H1 (cell line): ENCODE measurements around the gene KIN. TPM values are rescaled to one million over a fixed set of nuclear protein-coding genes. Genes with fewer than 3 reads are reported as not detected.
"Not testable (repeated sequence)": the region's sequence is repeated elsewhere in the genome, so short reads cannot be mapped to it uniquely, and the experiment has no call there.

ENCODE experiments used
- CTCF ChIA-PET: fragments of 300-600 bp; sonication (Branson Sonifier 250); formaldehyde crosslinking; loops from one replicate; lab custom pipeline; 2021; ENCODE audit not compliant: partially characterized antibody; lab: Charles Lee
- POLR2A ChIA-PET: fragments of 300-600 bp; sonication (Branson Sonifier 250); formaldehyde crosslinking; loops from one replicate; lab custom pipeline; 2021; ENCODE audit warnings: inconsistent platforms; ENCODE audit not compliant: partially characterized antibody; lab: Charles Lee
- DNase-seq, 2 experiments: peaks; one replicate each; pipeline versions ENCODE4 v3.0.0 to v3.0.0-alpha.2; 2010 to 2022; ENCODE audit warnings: low spot score in 2 of 2, low read depth in 1 of 2, mixed read lengths in 1 of 2
- FAIRE-seq: peaks from 2 replicates; lab custom pipeline; 2011; peaks lifted over from hg19 to GRCh38; lab: Jason Lieb, UNC
- H2AFZ ChIP-seq: 2 replicates; pipeline ENCODE4 v1.8.1; 2012; ENCODE audit warnings: low read length, inconsistent platforms
- H2AK5ac ChIP-seq: 2 replicates; pipeline ENCODE4 v1.6.1; 2013; ENCODE audit warnings: low read depth, low read length
- H2BK120ac ChIP-seq: replicated peaks from 2 replicates; pipeline ENCODE3; 2013; ENCODE audit warnings: low read depth, low read length, inconsistent platforms
- H2BK12ac ChIP-seq: 2 replicates; pipeline ENCODE4 v1.6.1; 2013; ENCODE audit warnings: low read depth, low read length
- H2BK15ac ChIP-seq: 2 replicates; pipeline ENCODE4 v1.6.1; 2013; ENCODE audit warnings: low read length
- H2BK20ac ChIP-seq: 2 replicates; pipeline ENCODE4 v1.6.1; 2013; ENCODE audit warnings: low read length
- H2BK5ac ChIP-seq: 2 replicates; pipeline ENCODE4 v1.6.1; 2013; ENCODE audit warnings: low read depth, low read length
- H3K14ac ChIP-seq: 2 replicates; pipeline ENCODE4 v1.6.1; 2013; ENCODE audit warnings: inconsistent platforms; ENCODE audit not compliant: insufficient read length
- H3K18ac ChIP-seq: 2 replicates; pipeline ENCODE4 v1.6.1; 2013; ENCODE audit warnings: low read length; ENCODE audit errors: extremely low read depth
- H3K23ac ChIP-seq: 2 replicates; pipeline ENCODE4 v1.6.1; 2013; ENCODE audit warnings: inconsistent platforms; ENCODE audit not compliant: insufficient read length
- H3K23me2 ChIP-seq: 2 replicates; pipeline ENCODE4 v1.6.1; 2013; ENCODE audit warnings: low read depth, low read length
- H3K27ac ChIP-seq: 2 replicates; pipeline ENCODE4 v1.6.1; 2011; ENCODE audit warnings: low read depth, low read length, inconsistent platforms
- H3K27me3 ChIP-seq, 4 experiments: replicated peaks in 1 of 4; 1 replicate in 1 of 4; 2 replicates in 3 of 4; pipeline versions ENCODE4 v1.6.1 to v1.8.1; 2011 to 2013; ENCODE audit warnings: low read length in 3 of 4, mild to moderate bottlenecking in 3 of 4, inconsistent platforms in 2 of 4, mixed read lengths in 2 of 4, moderate library complexity in 1 of 4; ENCODE audit not compliant: control insufficient read depth in 3 of 4, insufficient read depth in 3 of 4; ENCODE audit errors: extremely low read depth in 1 of 4
- H3K36me3 ChIP-seq, 4 experiments: 2 replicates each; pipeline versions ENCODE4 v1.6.1 to v1.8.1; 2011 to 2013; ENCODE audit warnings: mild to moderate bottlenecking in 4 of 4, low read length in 3 of 4, moderate library complexity in 2 of 4, control low read depth in 1 of 4, inconsistent platforms in 1 of 4; ENCODE audit not compliant: insufficient read depth in 4 of 4, control insufficient read depth in 2 of 4
- H3K4ac ChIP-seq: replicated peaks from 2 replicates; pipeline ENCODE3; 2013; ENCODE audit warnings: low read length, low read depth, mixed read lengths, inconsistent platforms; ENCODE audit not compliant: insufficient read length
- H3K4me1 ChIP-seq, 4 experiments: replicated peaks in 1 of 4; 1 replicate in 1 of 4; 2 replicates in 3 of 4; pipeline versions ENCODE4 v1.6.1 to v1.8.1; 2011 to 2013; ENCODE audit warnings: low read length in 3 of 4, inconsistent platforms in 2 of 4, mixed read lengths in 1 of 4; ENCODE audit not compliant: insufficient read depth in 4 of 4, control insufficient read depth in 3 of 4
- H3K4me2 ChIP-seq, 2 experiments: 2 replicates each; pipeline versions ENCODE4 v1.6.1 to v1.8.1; 2011 to 2013; ENCODE audit warnings: low read depth in 2 of 2, low read length in 2 of 2, control low read depth in 1 of 2, inconsistent platforms in 1 of 2, mild to moderate bottlenecking in 1 of 2; ENCODE audit not compliant: insufficient read depth in 1 of 2
- H3K4me3 ChIP-seq, 4 experiments: fragments of 200-600, 300-600 bp in 1 of 4; sonication (generic), shearing (Covaris generic), sonication (Bioruptor Twin) in 1 of 4; 2 replicates each; pipeline versions ENCODE4 v1.5.1 to v1.8.1; 2011 to 2016; ENCODE audit warnings: low read length in 4 of 4, low read depth in 3 of 4, control low read depth in 2 of 4, inconsistent platforms in 2 of 4, mild to moderate bottlenecking in 2 of 4, mixed read lengths in 1 of 4, moderate library complexity in 1 of 4; ENCODE audit not compliant: insufficient read depth in 2 of 4; ENCODE audit errors: extremely low read depth in 1 of 4
- H3K56ac ChIP-seq: replicated peaks from 2 replicates; pipeline ENCODE3; 2013; ENCODE audit warnings: low read depth, mild to moderate bottlenecking, mixed read lengths, low read length, inconsistent platforms; ENCODE audit not compliant: insufficient read length
- H3K79me1 ChIP-seq: 2 replicates; pipeline ENCODE4 v1.6.1; 2013; ENCODE audit warnings: low read depth, low read length, control low read depth
- H3K79me2 ChIP-seq, 2 experiments: 2 replicates each; pipeline versions ENCODE4 v1.6.1 to v1.8.1; 2012 to 2013; ENCODE audit warnings: low read length in 2 of 2, mild to moderate bottlenecking in 2 of 2, inconsistent platforms in 1 of 2; ENCODE audit not compliant: insufficient read depth in 2 of 2, control insufficient read depth in 1 of 2
- H3K9ac ChIP-seq, 4 experiments: replicated peaks in 1 of 4; 1 replicate in 1 of 4; 2 replicates in 3 of 4; pipeline versions ENCODE4 v1.6.1 to v1.8.1; 2011 to 2013; ENCODE audit warnings: low read depth in 3 of 4, low read length in 3 of 4, control low read depth in 2 of 4, mild to moderate bottlenecking in 2 of 4, moderate library complexity in 2 of 4, inconsistent platforms in 1 of 4; ENCODE audit errors: extremely low read depth in 1 of 4
- H3K9me3 ChIP-seq, 2 experiments: 2 replicates each; pipeline versions ENCODE4 v1.6.1 to v1.8.1; 2012 to 2013; ENCODE audit warnings: mild to moderate bottlenecking in 2 of 2, moderate library complexity in 2 of 2, control low read depth in 1 of 2, inconsistent platforms in 1 of 2, low read depth in 1 of 2, low read length in 1 of 2, mixed read lengths in 1 of 2; ENCODE audit not compliant: insufficient read depth in 2 of 2
- H4K20me1 ChIP-seq, 2 experiments: replicated peaks in 1 of 2; 2 replicates each; pipeline versions ENCODE3 to v1.8.1; 2011 to 2013; ENCODE audit warnings: inconsistent platforms in 2 of 2, low read length in 2 of 2, mild to moderate bottlenecking in 1 of 2; ENCODE audit not compliant: insufficient read depth in 2 of 2, control insufficient read depth in 1 of 2
- H4K5ac ChIP-seq: 2 replicates; pipeline ENCODE4 v1.6.1; 2013; ENCODE audit warnings: low read length, low read depth, mixed read lengths, inconsistent platforms; ENCODE audit not compliant: insufficient read length
- H4K8ac ChIP-seq: 2 replicates; pipeline ENCODE4 v1.8.0; 2013; ENCODE audit warnings: mild to moderate bottlenecking, moderate library complexity, low read length, inconsistent platforms; ENCODE audit not compliant: insufficient read depth; ENCODE audit errors: extremely low read depth
- H4K91ac ChIP-seq: replicated peaks from 2 replicates; pipeline ENCODE3; 2013; ENCODE audit warnings: low read length, mixed read lengths, inconsistent platforms; ENCODE audit not compliant: insufficient read length
- WGBS, 2 experiments: shearing (Covaris generic) in 1 of 2; methylation state at CpG; one replicate each; pipeline versions ENCODE4 v1.1.6 to v1.1.7; 2013 to 2015; ENCODE audit warnings: low lambda C conversion rate in 2 of 2, mixed read lengths in 2 of 2, inconsistent platforms in 1 of 2, low coverage in 1 of 2, missing lambda C conversion rate in 1 of 2; ENCODE audit not compliant: insufficient replicate concordance in 2 of 2, insufficient coverage in 1 of 2, insufficient read length in 1 of 2; ENCODE audit errors: extremely low coverage in 1 of 2, missing lambda C conversion rate in 1 of 2; 5-methylcytosine and 5-hydroxymethylcytosine counted together
- polyA plus RNA-seq, 7 experiments: library from polyadenylated mRNA; depleted of rRNA in 3 of 7; stranded (reverse) in 5 of 7; unstranded in 2 of 7; fragments of >200 nt in 5 of 7; fragments of 200-250 nt in 2 of 7; gene quantifications; 1 replicate in 5 of 7; 2 replicates in 1 of 7; 4 replicates in 1 of 7; pipeline versions ENCODE4 v1.2.1 to v1.2.3, GENCODE V29; 2011 to 2013; ENCODE audit warnings: missing spikeins in 2 of 7, mixed read lengths in 2 of 7
- total RNA-seq: library from RNA; stranded (reverse); fragmentation: NEBNext Ultra II Directional; extraction: Animal tissue kit (Norgen Biotek cat#: 25700); gene quantifications from 2 replicates; pipeline ENCODE4 v1.2.1, GENCODE V29; 2021

The KIN gene
- total and polyA plus RNA-seq, 2 of the 8 experiments (the other 6 are each of a cell fraction or from before 2014, with no cell fraction given) = 3.7 to 16.5 TPM

DNA sequence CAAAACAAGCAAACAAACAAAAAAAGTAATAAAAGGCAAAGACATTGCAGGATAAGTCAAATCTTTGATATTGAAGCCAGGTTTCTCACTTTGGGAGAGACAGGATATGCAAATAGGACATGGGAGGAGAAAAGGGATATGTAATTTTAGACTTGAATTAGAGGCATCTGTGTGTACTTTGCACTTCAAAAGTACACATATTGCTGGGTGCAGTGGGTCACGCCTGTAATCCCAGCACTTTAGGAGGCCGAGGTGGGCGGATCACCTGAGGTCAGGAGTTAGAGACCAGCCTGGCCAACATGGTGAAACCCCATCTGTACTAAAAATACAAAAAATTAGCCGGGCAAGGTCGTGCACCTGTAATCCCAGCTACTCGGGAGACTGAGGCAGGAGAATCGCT, 23.9 kb upstream of the KIN start:
- not testable (repeated sequence) for FAIRE-seq, H4K91ac ChIP-seq, H4K8ac ChIP-seq, H3K23me2 ChIP-seq, H2AK5ac ChIP-seq, H3K79me1 ChIP-seq, H3K23ac ChIP-seq, DNase-seq, H3K79me2 ChIP-seq, H4K20me1 ChIP-seq, H3K56ac ChIP-seq, H3K14ac ChIP-seq, H3K4me1 ChIP-seq, H3K9ac ChIP-seq, H2BK12ac ChIP-seq, H3K18ac ChIP-seq, H3K27me3 ChIP-seq, H3K4me3 ChIP-seq, H2BK20ac ChIP-seq, H3K9me3 ChIP-seq, H4K5ac ChIP-seq, H2BK120ac ChIP-seq, H3K27ac ChIP-seq, H2BK5ac ChIP-seq, H2AFZ ChIP-seq, H2BK15ac ChIP-seq, H3K4me2 ChIP-seq, H3K4ac ChIP-seq
- ChIA-PET POLR2A (interaction anchor here (1.2 to 1.7 kb wide), 2 partner anchors 19 to 177 kb away, joined by 3 to 4 read pairs; no protein-coding TSS in a partner anchor), CTCF (interaction anchor here (0.9 to 2.2 kb wide), 4 partner anchors 12 to 231 kb away, joined by 3 to 4 read pairs (median 4); partner anchors contain the start of gene ATP5F1C)
- WGBS, 2 experiments = 93% methylated on average over 7 of the region's 7 CpGs; no CpG with 5 or more reads in 1 of the 2 experiments
- H3K36me3 ChIP-seq = peaks cover 0 to 18% (median 6%) of the 10 kb centered on the region in 4 experiments; a peak in 4 of 8 replicates
